ENCODE results near the gene EPO.

DNA sequence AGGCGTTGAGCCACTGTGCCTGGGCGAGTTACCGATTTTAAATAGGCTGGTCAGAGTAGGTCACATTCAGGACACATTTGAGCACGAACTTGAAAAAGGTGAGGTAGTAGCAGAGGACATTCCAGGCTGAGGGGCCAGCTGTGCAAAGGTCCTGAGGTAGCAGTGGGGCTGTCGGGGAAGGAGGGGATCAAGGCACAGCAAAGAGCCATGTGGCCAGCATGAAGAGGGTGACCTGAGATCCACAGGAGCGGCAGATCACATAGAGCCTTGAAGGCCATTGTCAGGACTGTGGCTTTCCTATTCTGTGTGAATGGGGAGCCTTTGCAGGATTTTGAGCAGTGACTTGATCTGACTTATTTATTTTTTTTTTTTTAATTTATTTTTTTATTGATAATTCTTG lies 19.7 kb downstream of the EPO start:
- TF ChIP-seq, protein P1, sequence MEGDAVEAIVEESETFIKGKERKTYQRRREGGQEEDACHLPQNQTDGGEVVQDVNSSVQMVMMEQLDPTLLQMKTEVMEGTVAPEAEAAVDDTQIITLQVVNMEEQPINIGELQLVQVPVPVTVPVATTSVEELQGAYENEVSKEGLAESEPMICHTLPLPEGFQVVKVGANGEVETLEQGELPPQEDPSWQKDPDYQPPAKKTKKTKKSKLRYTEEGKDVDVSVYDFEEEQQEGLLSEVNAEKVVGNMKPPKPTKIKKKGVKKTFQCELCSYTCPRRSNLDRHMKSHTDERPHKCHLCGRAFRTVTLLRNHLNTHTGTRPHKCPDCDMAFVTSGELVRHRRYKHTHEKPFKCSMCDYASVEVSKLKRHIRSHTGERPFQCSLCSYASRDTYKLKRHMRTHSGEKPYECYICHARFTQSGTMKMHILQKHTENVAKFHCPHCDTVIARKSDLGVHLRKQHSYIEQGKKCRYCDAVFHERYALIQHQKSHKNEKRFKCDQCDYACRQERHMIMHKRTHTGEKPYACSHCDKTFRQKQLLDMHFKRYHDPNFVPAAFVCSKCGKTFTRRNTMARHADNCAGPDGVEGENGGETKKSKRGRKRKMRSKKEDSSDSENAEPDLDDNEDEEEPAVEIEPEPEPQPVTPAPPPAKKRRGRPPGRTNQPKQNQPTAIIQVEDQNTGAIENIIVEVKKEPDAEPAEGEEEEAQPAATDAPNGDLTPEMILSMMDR (optimal IDR thresholded peaks at IDR 0.05 in 1 of 3, IDR thresholded peaks at IDR 0.05 in 1 of 3, conservative IDR thresholded peaks at IDR 0.05 in 1 of 3; ENCODE audit: extremely low read depth in 1 of 3, insufficient read depth in 2 of 3, low read length in 3 of 3), result no peak
- no peak for TF ChIP-seq EZH2 (IDR thresholded peaks at IDR 0.05; ENCODE audit: low read length)
